CD4-positive, alpha-beta memory T cell (primary cell): ENCODE data around the gene B4GALNT4. TPM values are rescaled to one million over a fixed set of nuclear protein-coding genes. Genes with fewer than 3 reads are reported as not detected.
"Not testable (repeated sequence)": the region's sequence is repeated elsewhere in the genome, so short reads cannot be mapped to it uniquely, and the experiment has no call there.

ENCODE experiments used
- CTCF ChIA-PET: fragments of 350-600 bp; sonication (Branson Sonifier 250); formaldehyde crosslinking; loops from one replicate; lab custom pipeline; 2021; ENCODE audit warnings: inconsistent platforms; ENCODE audit not compliant: partially characterized antibody; lab: Charles Lee
- POLR2A ChIA-PET: fragments of 350-600 bp; sonication (Branson Sonifier 250); formaldehyde crosslinking; loops from one replicate; lab custom pipeline; 2021; ENCODE audit not compliant: partially characterized antibody; lab: Charles Lee
- DNase-seq, 5 donors: peaks; one replicate each; pipeline versions ENCODE4 v3.0.0 to v3.0.0-alpha.2; 2020 to 2022; ENCODE audit warnings: mixed read lengths in 1 of 5
- H3K27ac ChIP-seq: one replicate; pipeline ENCODE4 v1.7.0; 2013; ENCODE audit warnings: low read depth, low read length
- H3K27me3 ChIP-seq: 2 replicates; pipeline ENCODE4 v1.7.0; 2013; ENCODE audit warnings: mild to moderate bottlenecking, low read length, moderate library complexity; ENCODE audit not compliant: insufficient read depth
- H3K36me3 ChIP-seq: 2 replicates; pipeline ENCODE4 v1.7.0; 2013; ENCODE audit warnings: mild to moderate bottlenecking, low read length, moderate library complexity; ENCODE audit not compliant: insufficient read depth
- H3K4me1 ChIP-seq: 2 replicates; pipeline ENCODE4 v1.7.0; 2013; ENCODE audit warnings: mild to moderate bottlenecking, low read length, moderate library complexity; ENCODE audit not compliant: insufficient read depth
- H3K4me3 ChIP-seq, 2 donors: one replicate each; pipeline ENCODE4 v1.7.0; 2013; ENCODE audit warnings: low read length in 2 of 2, mild to moderate bottlenecking in 1 of 2
- H3K9me3 ChIP-seq, 2 donors: one replicate each; pipeline ENCODE4 v1.7.0; 2013; ENCODE audit warnings: low read length in 2 of 2, control low read depth in 1 of 2; ENCODE audit not compliant: control insufficient read depth in 1 of 2
- H3K27ac Mint-ChIP-seq, 7 donors: one replicate each; pipeline ENCODE4 v1.8.0; 2020 to 2021; ENCODE audit warnings: mixed read lengths in 7 of 7, mild to moderate bottlenecking in 6 of 7, inconsistent platforms in 3 of 7, moderate library complexity in 3 of 7
- H3K27me3 Mint-ChIP-seq, 2 donors: one replicate each; pipeline ENCODE4 v1.8.0; 2020 to 2021; ENCODE audit warnings: mixed read lengths in 2 of 2
- H3K36me3 Mint-ChIP-seq, 2 donors: one replicate each; pipeline ENCODE4 v1.8.0; 2020 to 2021; ENCODE audit warnings: mixed read lengths in 2 of 2, inconsistent platforms in 1 of 2, mild to moderate bottlenecking in 1 of 2
- H3K4me1 Mint-ChIP-seq, 4 donors: one replicate each; pipeline ENCODE4 v1.8.0; 2020 to 2021; ENCODE audit warnings: mixed read lengths in 4 of 4, mild to moderate bottlenecking in 1 of 4
- H3K4me3 Mint-ChIP-seq, 8 donors: one replicate each; pipeline ENCODE4 v1.8.0; 2020 to 2021; ENCODE audit warnings: mixed read lengths in 8 of 8, mild to moderate bottlenecking in 7 of 8, moderate library complexity in 6 of 8, inconsistent platforms in 3 of 8
- H3K9me3 Mint-ChIP-seq, 8 donors: one replicate each; pipeline ENCODE4 v1.8.0; 2020 to 2021; ENCODE audit warnings: mixed read lengths in 8 of 8, mild to moderate bottlenecking in 5 of 8, inconsistent platforms in 3 of 8, moderate library complexity in 1 of 8
- intact Hi-C: fragments of 100-400 bp; cut with micrococcal nuclease; formaldehyde crosslinking; loops from one replicate; pipeline ENCODE4 v1.15.1; 2023
- polyA plus RNA-seq, 2 donors: library from polyadenylated mRNA; unstranded; fragments of 300-500 nt; fragmentation: Illumina TruSeq; gene quantifications; one replicate each; pipeline ENCODE4 v1.2.3, GENCODE V29; 2021
- total RNA-seq, 2 experiments: library from RNA; stranded (reverse); gene quantifications; one replicate each; pipeline ENCODE4 v1.2.3, GENCODE V29; 2021

The B4GALNT4 gene
- total and polyA plus RNA-seq, 4 experiments from 2014 or later = 2.2 to 2.4 TPM; not detected in 2

DNA sequence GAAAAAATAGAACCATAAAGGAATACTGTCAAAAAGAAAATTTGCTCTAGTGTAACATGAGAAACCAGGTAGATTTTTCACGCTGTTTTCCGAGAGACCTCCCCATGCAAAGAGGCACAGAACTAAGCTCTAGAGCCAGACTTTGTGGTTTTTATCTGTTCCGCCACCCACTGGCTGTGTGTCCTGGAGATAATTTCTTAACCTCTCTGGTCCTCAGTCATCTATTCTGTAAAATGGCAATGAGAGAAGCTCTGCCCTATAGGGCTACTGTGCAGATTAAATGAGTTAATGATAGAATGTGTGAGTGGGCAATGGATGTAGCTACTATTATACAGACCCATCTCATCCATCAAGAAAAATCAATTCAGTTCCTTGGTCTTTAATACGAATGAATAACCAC is 54.9 kb downstream of the B4GALNT4 start:
- Histone ChIP-seq H3K4me1 (no peaks in the 10 kb centered on the region), H3K27me3 (no peaks in the 10 kb centered on the region), H3K36me3 (no peaks in the 10 kb centered on the region), H3K27ac (no peak overlapping the region), H3K9me3 (no peaks in the 10 kb centered on the region), H3K4me3 (no peak overlapping the region)
- H3K36me3 Mint-ChIP-seq = peaks cover 28% of the 10 kb centered on the region in 2 donors
- POLR2A ChIA-PET = interaction anchor here (1.4 kb wide), 1 partner anchor 18 kb away, joined by 3 read pairs; the partner anchor contains the start of gene ANO9
- peak overlapping the region in 1 of 7 donors; percentile 4 for H3K27ac Mint-ChIP-seq
- intact Hi-C loops = no loop called here
- DNase-seq = no peak
- no peak overlapping the region for H3K4me3 Mint-ChIP-seq
- no peaks in the 10 kb centered on the region for H3K27me3 Mint-ChIP-seq
- peaks cover 0 to 1% (median under 1%) of the 10 kb centered on the region in 4 donors for H3K4me1 Mint-ChIP-seq
- H3K9me3 Mint-ChIP-seq = no peaks in the 10 kb centered on the region
- CTCF ChIA-PET = interaction anchor here (1.6 kb wide), 1 partner anchor 173 kb away, joined by 3 read pairs; no protein-coding TSS in a partner anchor

DNA sequence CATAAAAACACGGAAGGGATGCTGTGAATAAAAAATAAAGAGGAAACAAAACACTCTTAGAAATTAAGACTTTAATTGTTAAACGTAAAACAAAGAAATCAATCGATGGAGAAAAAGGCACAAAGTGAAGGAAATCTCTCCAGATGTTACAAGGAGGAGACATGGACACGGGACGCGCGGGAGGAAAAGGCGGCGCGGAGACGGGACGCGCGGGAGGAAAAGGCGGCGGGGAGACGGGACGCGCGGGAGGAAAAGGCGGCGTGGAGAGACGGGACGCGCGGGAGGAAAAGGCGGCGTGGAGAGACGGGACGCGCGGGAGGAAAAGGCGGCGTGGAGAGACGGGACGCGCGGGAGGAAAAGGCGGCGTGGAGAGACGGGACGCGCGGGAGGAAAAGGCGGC is 55.5 kb downstream of the B4GALNT4 start:
- CTCF ChIA-PET, H3K9me3 ChIP-seq, H3K27me3 Mint-ChIP-seq, intact Hi-C loops, H3K9me3 Mint-ChIP-seq, H3K27me3 ChIP-seq, H3K36me3 ChIP-seq, H3K4me1 ChIP-seq, H3K4me1 Mint-ChIP-seq, DNase-seq, H3K27ac ChIP-seq, H3K4me3 ChIP-seq, H3K4me3 Mint-ChIP-seq: not testable (repeated sequence)
- Mint-ChIP-seq H3K27ac (peak overlapping the region in 2 of 7 donors; percentile 65 to 70), H3K36me3 (peaks cover 28 to 31% of the 10 kb centered on the region in 2 donors)
- POLR2A ChIA-PET = interaction anchor here (1.2 to 1.4 kb wide), 2 partner anchors 17 to 23 kb away, joined by 3 read pairs; partner anchors contain the start of gene ANO9

- no peak overlapping the region for H3K4me3 ChIP-seq
- peaks cover 0 to 1% (median under 1%) of the 10 kb centered on the region in 4 donors for H3K4me1 Mint-ChIP-seq
- H3K4me1 ChIP-seq = no peaks in the 10 kb centered on the region
- ChIA-PET POLR2A (interaction anchor here (1.2 to 1.9 kb wide), 2 partner anchors 8 to 22 kb away, joined by 3 to 12 read pairs; no protein-coding TSS in a partner anchor), CTCF (no interaction called here)
- peaks cover 28 to 31% of the 10 kb centered on the region in 2 donors for H3K36me3 Mint-ChIP-seq
- no peak overlapping the region for H3K4me3 Mint-ChIP-seq
- intact Hi-C loops = no loop called here
- no peaks in the 10 kb centered on the region for H3K27me3 Mint-ChIP-seq
- H3K27ac Mint-ChIP-seq = peak overlapping the region in 1 of 7 donors; percentile 1
- H3K36me3 ChIP-seq = no peaks in the 10 kb centered on the region
- no peaks in the 10 kb centered on the region for H3K27me3 ChIP-seq
- DNase-seq = no peak
- no peaks in the 10 kb centered on the region for H3K9me3 Mint-ChIP-seq
- no peak overlapping the region for H3K27ac ChIP-seq
- no peaks in the 10 kb centered on the region for H3K9me3 ChIP-seq
Measured at GRCh38 chr11:425301-425700, 56.0 kb downstream of the B4GALNT4 start.

DNA sequence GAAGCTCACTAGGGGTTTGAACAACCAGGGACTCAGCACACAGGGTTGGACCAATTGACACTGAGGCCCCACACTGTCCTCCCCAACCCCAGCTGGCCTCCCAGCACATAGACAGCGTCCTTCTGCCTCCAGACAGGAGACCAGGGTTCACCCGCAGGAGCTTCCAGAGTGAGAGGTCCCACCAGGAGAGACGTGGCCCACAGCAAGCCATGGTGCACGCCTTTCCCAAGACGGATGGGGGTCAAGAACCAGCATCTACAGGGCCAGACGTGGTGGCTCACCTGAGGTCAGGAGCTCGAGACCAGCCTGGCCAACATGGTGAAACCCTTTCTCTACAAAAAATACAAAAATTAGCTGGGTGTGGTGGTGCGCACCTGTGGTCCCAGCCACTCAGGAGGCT is 57.6 kb downstream of the B4GALNT4 start:
- peaks cover 28 to 31% of the 10 kb centered on the region in 2 donors for H3K36me3 Mint-ChIP-seq

DNA sequence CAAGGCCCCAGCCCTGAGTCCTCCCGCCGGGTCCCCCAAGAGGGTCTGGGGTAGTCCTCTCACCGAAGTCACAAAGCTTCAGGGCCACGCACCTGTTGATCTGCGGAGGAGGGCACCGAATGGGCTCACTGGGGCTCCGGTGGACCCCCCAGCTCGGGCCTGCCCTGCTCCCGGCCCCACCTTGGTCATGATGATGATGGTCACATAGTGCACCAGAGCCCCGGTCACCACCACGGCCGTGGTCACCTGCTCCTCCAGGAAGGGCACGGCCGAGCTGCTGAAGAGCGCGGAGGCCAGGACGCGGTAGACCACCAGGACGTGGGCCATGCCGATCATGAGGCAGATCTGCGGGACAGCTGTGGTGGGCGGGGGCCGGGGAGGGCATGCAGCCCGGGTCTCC is 59.0 kb downstream of the B4GALNT4 start:
- Histone ChIP-seq H3K4me1 (no peaks in the 10 kb centered on the region), H3K9me3 (no peaks in the 10 kb centered on the region), H3K27ac (no peak overlapping the region), H3K27me3 (no peaks in the 10 kb centered on the region), H3K36me3 (peaks cover 11% of the 10 kb centered on the region), H3K4me3 (no peak overlapping the region)
- peak in 1 of 5 donors; percentile 11 for DNase-seq
- H3K27me3 Mint-ChIP-seq = no peaks in the 10 kb centered on the region
- no peak overlapping the region for H3K27ac Mint-ChIP-seq
- POLR2A ChIA-PET = interaction anchor here (0.9 kb wide), 1 partner anchor 11 kb away, joined by 5 read pairs; no protein-coding TSS in a partner anchor
- no peaks in the 10 kb centered on the region for H3K9me3 Mint-ChIP-seq
- H3K4me3 Mint-ChIP-seq = no peak overlapping the region
- CTCF ChIA-PET = interaction anchor here (0.5 to 1.9 kb wide), 2 partner anchors 12 to 19 kb away, joined by 3 to 4 read pairs; no protein-coding TSS in a partner anchor
- intact Hi-C loops = no loop called here
- H3K4me1 Mint-ChIP-seq = peaks cover 0 to 1% (median under 1%) of the 10 kb centered on the region in 4 donors
- H3K36me3 Mint-ChIP-seq = peaks cover 24 to 25% of the 10 kb centered on the region in 2 donors

More for the DNA sequence above, 57.6 kb downstream of the B4GALNT4 start:
- no peaks in the 10 kb centered on the region for H3K27me3 Mint-ChIP-seq
- Histone ChIP-seq H3K4me3 (no peak overlapping the region), H3K4me1 (no peaks in the 10 kb centered on the region), H3K27me3 (no peaks in the 10 kb centered on the region), H3K9me3 (no peaks in the 10 kb centered on the region), H3K36me3 (no peaks in the 10 kb centered on the region), H3K27ac (no peak overlapping the region)
- ChIA-PET POLR2A (interaction anchor here (0.8 to 1.9 kb wide), 2 partner anchors 10 to 12 kb away, joined by 4 to 12 read pairs; partner anchors contain the start of gene SIGIRR), CTCF (interaction anchor here (1.5 kb wide), 2 partner anchors 12 to 21 kb away, joined by 4 to 5 read pairs; partner anchors contain the start of gene SIGIRR)
- no peak overlapping the region for H3K4me3 Mint-ChIP-seq
- H3K9me3 Mint-ChIP-seq = no peaks in the 10 kb centered on the region
- peak in 1 of 5 donors; percentile 19 for DNase-seq
- intact Hi-C loops = no loop called here
- peaks cover 0 to 1% (median under 1%) of the 10 kb centered on the region in 4 donors for H3K4me1 Mint-ChIP-seq
- H3K27ac Mint-ChIP-seq = no peak overlapping the region

DNA sequence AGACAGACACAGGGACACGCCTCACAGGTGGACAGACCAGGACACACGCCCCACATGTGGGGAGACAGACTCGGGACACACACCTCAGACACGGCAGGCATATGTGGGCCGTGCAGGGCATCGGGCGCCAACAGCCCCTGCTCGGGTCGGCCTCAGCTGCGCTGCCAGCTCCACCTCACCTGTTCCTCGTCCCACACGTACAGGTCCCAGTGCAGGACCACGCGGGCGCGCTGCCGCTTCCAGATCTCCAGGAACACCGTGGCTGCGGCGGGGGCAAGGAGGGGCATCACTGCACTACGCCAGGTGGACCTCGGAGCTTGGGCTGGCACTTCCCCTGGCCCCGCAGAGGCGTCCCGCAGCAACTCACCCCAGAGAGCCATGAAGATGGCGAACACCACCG is 60.1 kb downstream of the B4GALNT4 start:
- Histone ChIP-seq H3K27me3 (no peaks in the 10 kb centered on the region), H3K4me1 (no peaks in the 10 kb centered on the region), H3K4me3 (no peak overlapping the region), H3K27ac (no peak overlapping the region), H3K36me3 (peaks cover 12% of the 10 kb centered on the region), H3K9me3 (no peaks in the 10 kb centered on the region)
- Mint-ChIP-seq H3K4me1 (peaks cover 0 to 1% (median under 1%) of the 10 kb centered on the region in 4 donors), H3K4me3 (no peak overlapping the region), H3K9me3 (no peaks in the 10 kb centered on the region), H3K27me3 (no peaks in the 10 kb centered on the region), H3K36me3 (peaks cover 22 to 23% of the 10 kb centered on the region in 2 donors), H3K27ac (peak overlapping the region in 1 of 7 donors; percentile 37)
- ChIA-PET POLR2A (no interaction called here), CTCF (no interaction called here)
- no peak for DNase-seq
- intact Hi-C loops = no loop called here

DNA sequence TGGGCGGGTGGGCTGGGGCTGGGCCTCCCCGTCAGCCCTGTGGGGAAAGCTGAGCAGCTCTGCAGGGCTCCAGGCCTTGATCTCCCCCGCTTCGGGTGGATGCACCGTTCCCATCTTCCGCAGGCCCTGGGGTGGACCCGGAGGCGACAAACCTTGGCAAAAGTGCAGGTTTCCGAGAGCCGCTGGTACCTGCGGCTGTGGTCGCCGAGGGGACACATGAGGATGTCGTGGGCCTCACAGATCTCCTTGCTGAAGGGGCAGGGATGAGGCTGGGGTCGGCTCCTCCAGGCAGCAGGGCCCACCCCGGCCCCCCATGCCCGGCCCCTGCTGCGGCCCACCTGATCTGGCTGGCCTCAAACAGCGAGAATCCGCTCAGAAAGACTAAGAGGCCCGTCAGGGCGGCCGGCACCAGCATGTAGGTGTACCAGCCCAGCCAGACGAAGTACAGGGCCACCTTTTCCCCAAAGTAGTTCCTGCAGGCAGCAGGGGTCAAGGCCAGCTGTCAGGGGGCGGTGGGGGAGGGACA is 60.7 kb downstream of the B4GALNT4 start:
- DNase-seq = peak in 1 of 5 donors; percentile 5
- Histone ChIP-seq H3K4me1 (no peaks in the 10 kb centered on the region), H3K9me3 (no peaks in the 10 kb centered on the region), H3K36me3 (peaks cover 12% of the 10 kb centered on the region), H3K27ac (no peak overlapping the region), H3K27me3 (no peaks in the 10 kb centered on the region), H3K4me3 (no peak overlapping the region)
- H3K36me3 Mint-ChIP-seq = peaks cover 17 to 22% of the 10 kb centered on the region in 2 donors
- intact Hi-C loops = no loop called here
- no peaks in the 10 kb centered on the region for H3K27me3 Mint-ChIP-seq
- no peak overlapping the region for H3K27ac Mint-ChIP-seq
- H3K9me3 Mint-ChIP-seq = no peaks in the 10 kb centered on the region
- H3K4me3 Mint-ChIP-seq = no peak overlapping the region
- no peaks in the 10 kb centered on the region for H3K4me1 Mint-ChIP-seq
- ChIA-PET POLR2A (no interaction called here), CTCF (no interaction called here)
